ENCODE results near the gene UTF1. TPM values are rescaled to one million over a fixed set of nuclear protein-coding genes. Genes with fewer than 3 reads are reported as not detected.
"Not testable (repeated sequence)": the region's sequence is repeated elsewhere in the genome, so short reads cannot be mapped to it uniquely, and the experiment has no call there.

UTF1 gene
- total RNA-seq, 2 donors from 2014 or later: not detected

- Histone ChIP-seq H3K4me1 (ENCODE audit: control insufficient read depth in 1 of 2, low read depth in 2 of 2) (no peaks in the 10 kb centered on the region), H3K27ac (no peak overlapping the region), H3K27me3 (replicated peaks; ENCODE audit: insufficient read depth) (no peaks in the 10 kb centered on the region), H3K4me3 (no peak overlapping the region), H3K9me3 (no peaks in the 10 kb centered on the region), H3K36me3 (no peaks in the 10 kb centered on the region)
- DNase-seq (ENCODE audit: low spot score) (no peak), ATAC-seq (ENCODE audit: insufficient number of reproducible peaks, low FRiP score, low read depth) (no peak)
- TF ChIP-seq CTCF (IDR thresholded peaks at IDR 0.05): no peak
Measured at GRCh38 chr10:133217800-133218589, 12.0 kb upstream of the UTF1 start.

GRCh38 chr10:133218891-133219290, 11.1 kb upstream of the UTF1 start:
- Histone ChIP-seq H3K9me3 (no peaks in the 10 kb centered on the region), H3K36me3 (no peaks in the 10 kb centered on the region), H3K4me1 (ENCODE audit: control insufficient read depth in 1 of 2, low read depth in 2 of 2) (no peaks in the 10 kb centered on the region), H3K27me3 (replicated peaks; ENCODE audit: insufficient read depth) (no peaks in the 10 kb centered on the region), H3K27ac (no peak overlapping the region), H3K4me3 (no peak overlapping the region)
- DNase-seq (ENCODE audit: low spot score): no peak
- ATAC-seq (ENCODE audit: insufficient number of reproducible peaks, low FRiP score, low read depth): no peak
- no peak for TF ChIP-seq CTCF (IDR thresholded peaks at IDR 0.05)

- no peak overlapping the region for H3K4me3 ChIP-seq
- DNase-seq (ENCODE audit: low spot score): no peak
- ATAC-seq (ENCODE audit: insufficient number of reproducible peaks, low FRiP score, low read depth): no peak
- no peaks in the 10 kb centered on the region for H3K36me3 ChIP-seq
- no peaks in the 10 kb centered on the region for H3K4me1 ChIP-seq (ENCODE audit: control insufficient read depth in 1 of 2, low read depth in 2 of 2)
- TF ChIP-seq CTCF (IDR thresholded peaks at IDR 0.05): no peak
- H3K27me3 ChIP-seq (replicated peaks; ENCODE audit: insufficient read depth): no peaks in the 10 kb centered on the region
- H3K9me3 ChIP-seq: no peaks in the 10 kb centered on the region
- H3K27ac ChIP-seq: no peak overlapping the region
Measured at GRCh38 chr10:133219782-133220181, 10.2 kb upstream of the UTF1 start.

- ATAC-seq (ENCODE audit: insufficient number of reproducible peaks, low FRiP score, low read depth) (no peak), DNase-seq (ENCODE audit: low spot score) (no peak)
- Histone ChIP-seq H3K4me3 (no peak overlapping the region), H3K27ac (no peak overlapping the region), H3K4me1 (ENCODE audit: control insufficient read depth in 1 of 2, low read depth in 2 of 2) (no peaks in the 10 kb centered on the region), H3K27me3 (replicated peaks; ENCODE audit: insufficient read depth) (no peaks in the 10 kb centered on the region), H3K9me3 (no peaks in the 10 kb centered on the region), H3K36me3 (no peaks in the 10 kb centered on the region)
- TF ChIP-seq CTCF (IDR thresholded peaks at IDR 0.05): no peak
Measured at GRCh38 chr10:133221331-133221730, 8.7 kb upstream of the UTF1 start.

- H3K4me3 ChIP-seq; ATAC-seq (ENCODE audit: insufficient number of reproducible peaks, low FRiP score, low read depth); H3K36me3 ChIP-seq: not testable (repeated sequence)
Measured at GRCh38 chr10:133221756-133222155, 8.3 kb upstream of the UTF1 start.

GRCh38 chr10:133224076-133224475, 5.9 kb upstream of the UTF1 start:
- Histone ChIP-seq H3K9me3 (no peaks in the 10 kb centered on the region), H3K4me3 (no peak overlapping the region), H3K4me1 (ENCODE audit: control insufficient read depth in 1 of 2, low read depth in 2 of 2) (no peaks in the 10 kb centered on the region), H3K27me3 (replicated peaks; ENCODE audit: insufficient read depth) (no peaks in the 10 kb centered on the region), H3K27ac (no peak overlapping the region), H3K36me3 (no peaks in the 10 kb centered on the region)
- no peak for DNase-seq (ENCODE audit: low spot score)
- no peak for TF ChIP-seq CTCF (IDR thresholded peaks at IDR 0.05)
- ATAC-seq (ENCODE audit: insufficient number of reproducible peaks, low FRiP score, low read depth): no peak

More at GRCh38 chr10:133221756-133222155, 8.3 kb upstream of the UTF1 start:
- DNase-seq (ENCODE audit: low spot score); H3K9me3 ChIP-seq; H3K27ac ChIP-seq; H3K27me3 ChIP-seq (replicated peaks; ENCODE audit: insufficient read depth); H3K4me1 ChIP-seq (ENCODE audit: control insufficient read depth in 1 of 2, low read depth in 2 of 2): not testable (repeated sequence)

Measured in thoracic aorta (tissue), 2 donors.